ENCODE measurements around the gene PAPLN.

The PAPLN gene

GRCh38 chr14:73313151-73313550 is 75.8 kb downstream of the PAPLN start:
- Histone ChIP-seq H3K36me3 (replicated peaks) (no peaks in the 10 kb centered on the region), H3K27ac (no peak overlapping the region), H3K27me3 (replicated peaks) (no peaks in the 10 kb centered on the region), H3K4me3 (ENCODE audit: low read depth, low read length) (no peak overlapping the region)
- TF ChIP-seq CTCF (IDR thresholded peaks at IDR 0.05; ENCODE audit: low read depth, low read length, missing control alignments): no peak
- in situ Hi-C loops (cut with HindIII; ENCODE audit: low pct_ligation_motif_present, low sequenced_read_pairs): no loop called here
- DNase-seq: no peak

- peaks cover 4% of the 10 kb centered on the region for H3K36me3 ChIP-seq (replicated peaks)
Measured at GRCh38 chr14:73323896-73324399, 86.6 kb downstream of the PAPLN start.

More at GRCh38 chr14:73323896-73324399, 86.6 kb downstream of the PAPLN start:
- Histone ChIP-seq H3K27ac (no peak overlapping the region), H3K27me3 (replicated peaks) (no peaks in the 10 kb centered on the region), H3K4me3 (ENCODE audit: low read depth, low read length) (no peak overlapping the region)
- TF ChIP-seq CTCF (IDR thresholded peaks at IDR 0.05; ENCODE audit: low read depth, low read length, missing control alignments): no peak
- in situ Hi-C loops (cut with HindIII; ENCODE audit: low pct_ligation_motif_present, low sequenced_read_pairs): no loop called here
- DNase-seq: no peak
